HG02678 (cell line): ENCODE measurements around the gene PLTP.
A peak's percentile ranks its signal among the peaks of the same experiment; 100 is the strongest.
"Not testable (repeated sequence)": the region's sequence is repeated elsewhere in the genome, so short reads cannot be mapped to it uniquely, and the experiment has no call there.

Experiments used
- ATAC-seq: cut with Tn5 transposase; IDR thresholded peaks from one replicate; pipeline ENCODE4 v1.9.1; 2021; ENCODE audit warnings: mild to moderate bottlenecking, moderate library complexity; ENCODE audit not compliant: unreplicated experiment

The PLTP gene

GRCh38 chr20:45880988-45881788, 30.8 kb downstream of the PLTP start, which contains the start of gene ZSWIM1:
ZSWIM1 (plus strand) TSS chr20:45881227; CDS start chr20:45882593, 1,366 bp downstream.
- peak; percentile 97 for ATAC-seq

GRCh38 chr20:45878076-45878761, 33.7 kb downstream of the PLTP start:
- no peak for ATAC-seq

GRCh38 chr20:45874576-45874975, 37.4 kb downstream of the PLTP start:
- ATAC-seq = no peak

- ATAC-seq = not testable (repeated sequence)
Measured at GRCh38 chr20:45874104-45874481, 37.9 kb downstream of the PLTP start.

- no peak for ATAC-seq
Measured at GRCh38 chr20:45873409-45874103, 38.4 kb downstream of the PLTP start.

- no peak for ATAC-seq
Measured at GRCh38 chr20:45872626-45873025, 39.3 kb downstream of the PLTP start.

- ATAC-seq = no peak
Measured at GRCh38 chr20:45867819-45868176, 44.2 kb downstream of the PLTP start.

GRCh38 chr20:45867136-45867818, 44.7 kb downstream of the PLTP start:
- ATAC-seq = no peak

- ATAC-seq = no peak
Measured at GRCh38 chr20:45866454-45866853, 45.5 kb downstream of the PLTP start.

- ATAC-seq = no peak
Measured at GRCh38 chr20:45863543-45864470, 48.1 kb downstream of the PLTP start.

- no peak for ATAC-seq
Measured at GRCh38 chr20:45861221-45862075, 50.5 kb downstream of the PLTP start.

- ATAC-seq = no peak
Measured at GRCh38 chr20:45860560-45861220, 51.3 kb downstream of the PLTP start.

GRCh38 chr20:45859916-45860315, 52.0 kb downstream of the PLTP start:
- no peak for ATAC-seq

- ATAC-seq = peak; percentile 13
Measured at GRCh38 chr20:45857882-45858216, 54.1 kb downstream of the PLTP start.

- peak; percentile 97 for ATAC-seq
Measured at GRCh38 chr20:45857114-45857881, 54.7 kb downstream of the PLTP start, which contains the start of the genes ACOT8 and ZSWIM3. ACOT8 (minus strand) TSS chr20:45857392; CDS start chr20:45857315, 77 bp downstream. ZSWIM3 (plus strand) TSS chr20:45857614; CDS start chr20:45857826, 212 bp downstream.

- ATAC-seq = no peak
Measured at GRCh38 chr20:45853484-45853883, 58.5 kb downstream of the PLTP start.

- no peak for ATAC-seq
Measured at GRCh38 chr20:45852326-45852725, 59.6 kb downstream of the PLTP start.

- ATAC-seq = no peak
Measured at GRCh38 chr20:45851501-45851900, 60.5 kb downstream of the PLTP start.
